ENCODE data around the gene ZNG1B.
"Not testable (repeated sequence)": the region's sequence is repeated elsewhere in the genome, so short reads cannot be mapped to it uniquely, and the experiment has no call there.

ZNG1B gene

GRCh38 chr2:113542529-113542928 is 105.0 kb downstream of the ZNG1B start:
- DNase-seq (ENCODE audit: low read depth in 2 of 3, low spot score in 1 of 3): not testable (repeated sequence)

All from stimulated activated CD4-positive, alpha-beta T cell treated with anti-CD3 and anti-CD28 coated beads, Interleukin-12 subunit alpha, Interleukin-12 subunit beta, amount 100 ng/mL, for 48 hours (primary cell).